AG20443 (cell line): ENCODE results near the gene GPR61.

Experiments used
- DNase-seq: peaks from one replicate; pipeline ENCODE4 v3.0.0; 2012; ENCODE audit warnings: low spot score, mixed read lengths

Gene GPR61

GRCh38 chr1:109535481-109535880 is 4.2 kb upstream of the GPR61 start:
- no peak for DNase-seq

DNA sequence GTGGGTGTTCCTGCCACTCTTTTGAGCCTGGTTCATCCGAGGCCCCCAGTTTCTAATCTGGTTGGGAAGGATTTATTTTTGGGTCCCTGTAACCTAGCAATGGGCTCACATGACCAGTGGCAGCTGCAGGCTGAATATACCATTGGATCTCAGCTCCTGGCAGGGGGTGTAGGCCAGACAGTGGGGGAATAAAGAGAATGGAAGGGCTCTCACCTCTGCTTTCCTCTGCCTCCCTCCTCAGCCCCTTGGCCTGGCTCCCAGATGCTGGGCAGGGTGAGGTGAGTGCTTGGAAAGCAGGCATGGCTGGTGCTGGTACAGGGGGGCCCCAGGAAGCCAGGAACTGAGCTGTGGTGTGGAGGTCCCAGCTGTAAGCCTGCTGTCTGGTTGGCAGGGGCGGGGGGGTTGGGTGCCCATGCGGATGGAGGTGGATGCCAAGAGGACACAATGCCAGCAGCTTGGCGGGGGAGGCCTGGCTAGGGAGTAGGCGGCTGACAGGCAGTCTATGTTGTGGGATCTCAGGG is 3.6 kb upstream of the GPR61 start:
- DNase-seq = no peak

- DNase-seq = no peak
Observed at GRCh38 chr1:109537450-109538178, 2.1 kb upstream of the GPR61 start.

- no peak for DNase-seq
Observed at GRCh38 chr1:109538827-109539555, 681 bp upstream of the GPR61 start.

- DNase-seq = no peak
Observed at GRCh38 chr1:109541102-109541501, 1.4 kb downstream of the GPR61 start.

GRCh38 chr1:109542657-109543056 is 3.0 kb downstream of the GPR61 start:
- no peak for DNase-seq

DNA sequence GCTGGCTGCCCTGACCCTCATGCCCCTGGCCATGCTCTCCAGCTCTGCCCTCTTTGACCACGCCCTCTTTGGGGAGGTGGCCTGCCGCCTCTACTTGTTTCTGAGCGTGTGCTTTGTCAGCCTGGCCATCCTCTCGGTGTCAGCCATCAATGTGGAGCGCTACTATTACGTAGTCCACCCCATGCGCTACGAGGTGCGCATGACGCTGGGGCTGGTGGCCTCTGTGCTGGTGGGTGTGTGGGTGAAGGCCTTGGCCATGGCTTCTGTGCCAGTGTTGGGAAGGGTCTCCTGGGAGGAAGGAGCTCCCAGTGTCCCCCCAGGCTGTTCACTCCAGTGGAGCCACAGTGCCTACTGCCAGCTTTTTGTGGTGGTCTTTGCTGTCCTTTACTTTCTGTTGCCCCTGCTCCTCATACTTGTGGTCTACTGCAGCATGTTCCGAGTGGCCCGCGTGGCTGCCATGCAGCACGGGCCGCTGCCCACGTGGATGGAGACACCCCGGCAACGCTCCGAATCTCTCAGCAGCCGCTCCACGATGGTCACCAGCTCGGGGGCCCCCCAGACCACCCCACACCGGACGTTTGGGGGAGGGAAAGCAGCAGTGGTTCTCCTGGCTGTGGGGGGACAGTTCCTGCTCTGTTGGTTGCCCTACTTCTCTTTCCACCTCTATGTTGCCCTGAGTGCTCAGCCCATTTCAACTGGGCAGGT is 3.8 kb downstream of the GPR61 start:
- DNase-seq = no peak

- no peak for DNase-seq
Observed at GRCh38 chr1:109543988-109544735, 4.5 kb downstream of the GPR61 start.

DNA sequence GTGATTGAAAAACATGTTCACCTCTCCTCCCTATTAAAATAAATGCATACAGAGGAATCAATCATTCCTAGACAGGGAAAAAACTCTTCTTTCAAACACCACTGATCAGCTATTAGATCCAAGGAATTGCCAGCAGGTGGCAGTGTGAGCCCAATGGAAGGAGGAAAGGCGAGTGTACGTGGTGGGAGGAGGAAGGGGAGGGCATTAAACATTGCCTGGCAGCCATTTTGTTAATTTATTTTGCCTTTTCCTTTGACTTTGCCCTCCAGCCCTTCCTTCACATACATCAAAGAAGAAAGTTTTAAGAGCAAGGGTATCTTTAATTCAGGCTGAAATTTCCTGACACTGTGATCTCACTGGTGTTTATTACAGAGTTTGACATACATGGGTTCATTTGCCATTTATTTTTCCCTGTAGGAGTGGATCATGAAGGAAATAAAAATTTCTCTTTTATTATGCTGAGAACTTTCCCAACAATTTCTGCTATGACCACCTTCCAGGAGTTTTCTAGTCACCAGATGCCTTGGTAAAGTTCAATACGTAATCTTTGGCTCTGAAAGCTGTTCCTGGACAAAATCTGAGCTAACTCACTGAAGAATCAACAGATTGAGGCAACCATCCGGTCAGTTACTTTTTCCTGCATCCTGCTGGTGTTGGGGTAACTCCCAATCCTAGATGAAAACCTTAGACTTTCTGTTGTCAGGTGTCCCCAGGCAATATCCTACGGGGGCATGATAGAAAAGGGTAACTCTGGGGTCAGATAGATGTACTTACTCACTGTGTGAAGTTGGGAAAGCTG is 6.8 kb downstream of the GPR61 start:
- DNase-seq = peak; percentile 93

DNA sequence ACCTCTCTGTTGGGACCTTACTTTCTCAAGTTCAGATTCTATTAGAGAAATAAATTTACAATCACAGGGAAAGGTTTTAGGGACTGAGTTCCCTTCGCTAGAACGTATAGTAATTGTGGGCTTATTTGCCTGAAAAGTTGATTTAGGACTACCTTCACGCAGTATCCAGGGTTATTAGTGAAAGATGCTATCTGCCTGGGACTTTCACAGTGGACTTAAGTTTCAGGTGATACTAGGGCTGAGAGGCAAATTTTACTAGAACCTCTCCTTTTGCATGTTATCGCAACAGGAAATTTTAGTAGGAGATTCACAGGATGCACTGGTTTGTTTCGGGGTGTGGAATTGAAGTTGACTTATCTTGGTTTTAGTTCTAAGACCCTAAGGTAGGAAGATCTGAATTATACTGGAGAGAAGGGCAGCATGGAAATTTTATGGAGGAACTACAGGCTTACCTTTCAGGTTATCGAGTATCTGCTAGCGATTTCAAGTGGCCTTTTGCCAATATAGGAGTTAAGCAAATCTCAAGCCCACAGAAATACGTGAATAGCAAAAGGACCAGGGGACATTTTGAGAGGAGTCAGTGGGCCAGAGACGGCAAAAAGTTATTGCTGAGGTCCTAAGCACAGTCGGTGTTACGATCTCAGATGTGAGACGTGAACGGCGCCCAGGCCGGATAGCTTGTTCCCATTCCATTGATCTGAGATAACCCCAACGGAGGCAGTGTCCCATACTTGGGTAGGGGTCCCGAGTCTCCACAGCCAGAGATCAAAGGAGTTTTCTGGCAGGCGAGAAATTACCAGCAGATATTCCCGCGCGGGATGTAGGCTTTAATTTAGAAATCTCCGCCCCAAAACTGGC is 8.0 kb downstream of the GPR61 start:
- peak; percentile 35 for DNase-seq

DNA sequence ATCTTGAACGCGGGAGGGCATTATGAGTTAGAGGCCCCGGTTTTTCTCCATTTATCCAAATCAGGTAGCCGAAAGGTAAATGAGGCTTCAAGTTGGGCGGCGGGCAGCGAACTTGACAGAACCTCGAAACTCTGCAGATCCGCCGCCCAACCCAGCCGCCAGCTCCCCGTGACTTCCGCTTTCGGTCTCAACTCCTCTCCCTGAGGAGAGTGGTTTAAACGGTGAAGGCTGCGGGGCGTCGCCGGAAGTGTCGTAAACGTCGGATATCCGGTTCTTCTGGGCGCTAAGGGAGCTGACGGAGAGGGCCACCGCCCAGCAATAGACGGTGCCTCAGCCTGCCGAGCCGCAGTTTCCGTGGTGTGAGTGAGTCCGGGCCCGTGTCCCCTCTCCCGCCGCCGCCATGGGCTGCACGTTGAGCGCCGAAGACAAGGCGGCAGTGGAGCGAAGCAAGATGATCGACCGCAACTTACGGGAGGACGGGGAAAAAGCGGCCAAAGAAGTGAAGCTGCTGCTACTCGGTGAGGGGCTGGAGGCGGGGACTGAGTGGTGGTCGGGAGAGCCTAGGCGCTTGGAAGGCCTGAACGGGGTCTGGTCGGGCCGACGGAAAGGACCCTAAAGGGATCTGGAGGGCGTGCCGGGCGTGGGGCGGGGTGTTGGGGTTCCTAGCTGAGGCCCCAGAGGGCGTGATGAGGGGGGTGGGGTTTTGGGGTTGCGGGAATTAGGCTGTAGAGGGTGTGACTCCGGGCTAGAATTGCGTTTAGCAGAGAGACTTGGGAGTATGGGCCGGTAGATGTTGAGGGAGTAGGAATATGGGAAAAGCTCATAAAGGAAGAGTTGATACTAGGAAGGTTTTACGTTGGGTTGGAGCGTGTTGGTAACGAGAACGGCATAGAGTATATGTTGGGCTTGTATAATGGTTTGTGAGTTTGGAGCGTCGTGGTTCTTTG is 8.9 kb downstream of the GPR61 start, which contains the start of gene GNAI3:
GNAI3 (plus strand) TSS at position 295 of the 947 bp plus-strand sequence; CDS start at position 401, 106 bp downstream.
- DNase-seq = peak; percentile 96

DNA sequence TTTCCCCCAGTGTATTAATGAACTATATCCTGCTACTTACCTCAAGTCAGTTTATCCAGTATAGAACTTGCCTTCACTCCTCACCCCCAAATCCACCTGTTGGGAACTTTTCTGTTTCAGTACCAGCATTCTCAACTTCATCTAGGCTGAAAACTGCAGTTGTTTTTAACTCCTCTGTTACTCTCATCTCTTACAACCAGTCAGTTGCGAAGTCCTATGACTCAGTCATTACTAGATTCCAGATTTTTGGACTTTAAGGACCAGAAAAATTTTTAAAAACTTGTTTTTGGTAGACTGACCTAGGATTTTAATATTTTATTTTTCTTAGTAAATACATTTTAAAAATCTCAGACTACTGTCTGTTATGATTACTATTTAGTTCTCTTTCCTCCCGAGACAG is 16.9 kb downstream of the GPR61 start:
- no peak for DNase-seq

GRCh38 chr1:109557520-109557919 is 17.8 kb downstream of the GPR61 start:
- DNase-seq = no peak

DNA sequence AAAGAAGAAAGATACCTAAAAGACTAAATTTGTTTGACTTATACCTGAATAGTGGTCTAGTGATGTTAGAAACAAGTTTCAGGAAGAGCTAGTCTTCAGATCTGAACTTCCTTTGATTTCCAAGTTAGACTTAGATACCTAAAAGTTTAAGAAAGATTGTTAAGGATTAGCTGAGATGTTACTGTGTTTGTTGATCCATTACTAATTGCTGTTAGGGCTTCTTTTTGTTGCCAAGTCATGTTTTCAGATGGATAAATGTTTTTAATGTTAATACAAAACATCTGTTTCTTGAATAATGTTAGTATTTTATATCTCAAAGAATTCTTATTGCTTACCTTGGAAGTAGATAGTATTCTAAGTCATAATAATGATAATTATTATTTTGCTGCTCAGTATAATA is 20.3 kb downstream of the GPR61 start:
- DNase-seq = no peak

- DNase-seq = no peak
Observed at GRCh38 chr1:109564194-109564878, 24.7 kb downstream of the GPR61 start.

DNA sequence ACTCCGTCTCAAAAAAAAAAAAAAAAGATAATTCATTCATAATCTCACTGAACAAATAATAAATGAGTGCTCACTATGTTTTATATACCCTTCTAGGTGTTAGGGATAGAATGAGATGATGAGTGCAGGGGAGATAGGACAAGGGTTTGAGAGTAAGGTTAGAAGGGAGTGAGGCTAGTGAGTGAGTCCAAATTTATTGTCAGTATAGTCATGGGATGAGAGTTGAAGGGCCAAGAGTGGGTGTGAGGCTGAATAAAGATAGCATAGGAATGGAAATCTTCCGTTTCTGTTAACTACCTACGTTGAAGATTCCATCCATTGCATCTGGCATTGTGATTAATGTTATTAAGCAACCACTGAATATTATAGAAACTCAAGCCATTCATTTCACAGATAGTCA is 25.6 kb downstream of the GPR61 start:
- DNase-seq = no peak

DNA sequence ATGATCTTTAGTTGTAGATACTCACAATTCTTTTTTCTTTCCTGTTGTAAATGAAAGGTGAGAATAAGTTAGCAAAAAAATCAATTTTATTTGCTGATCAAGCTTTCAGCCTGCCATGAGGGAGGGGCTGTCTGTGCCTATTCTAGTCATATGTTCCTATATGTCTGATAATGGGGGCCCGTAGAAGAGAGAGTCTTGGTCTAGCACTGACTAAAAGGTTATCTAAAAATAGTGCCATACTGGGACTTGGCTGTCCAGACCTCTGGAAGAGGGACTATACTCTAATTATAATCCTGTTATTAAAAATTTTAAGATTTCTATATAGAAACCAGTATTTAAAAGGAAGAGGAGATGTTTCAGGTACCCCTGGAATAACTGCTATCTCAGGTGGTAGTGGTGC is 27.3 kb downstream of the GPR61 start:
- no peak for DNase-seq
